Endothelial cell of umbilical vein (primary cell): ENCODE data around the gene PRX.

Experiments used
- CTCF ChIP-seq, 2 donors: IDR thresholded peaks; 1 replicate in 1 of 2; 2 replicates in 1 of 2; pipeline ENCODE4 v1.5.1; 2011; ENCODE audit warnings: low read length in 2 of 2, mild to moderate bottlenecking in 2 of 2, moderate library complexity in 2 of 2, control low read depth in 1 of 2, inconsistent platforms in 1 of 2, low read depth in 1 of 2; ENCODE audit not compliant: insufficient read depth in 1 of 2; ENCODE audit errors: extremely low read depth in 1 of 2
- EZH2 ChIP-seq: IDR thresholded peaks from 2 replicates; pipeline ENCODE4 v1.6.1; 2012; ENCODE audit warnings: borderline replicate concordance, low read depth, mild to moderate bottlenecking, moderate library complexity, low read length, inconsistent platforms; ENCODE audit not compliant: severe bottlenecking
- GATA2 ChIP-seq: IDR thresholded peaks from 2 replicates; pipeline ENCODE4 v1.7.0; 2011; ENCODE audit warnings: low read depth, mild to moderate bottlenecking, moderate library complexity, mixed read lengths, low read length; ENCODE audit not compliant: insufficient read length, insufficient read depth
- MAX ChIP-seq: IDR thresholded peaks from 2 replicates; pipeline ENCODE4 v1.6.1; 2011; ENCODE audit not compliant: insufficient read depth, insufficient read length

- TF ChIP-seq MAX: no peak
- no peak for TF ChIP-seq CTCF (IDR thresholded peaks at IDR 0.05; ENCODE audit: extremely low read depth in 1 of 2, insufficient read depth in 1 of 2, low read depth in 1 of 2, low read length in 2 of 2)
- no peak for TF ChIP-seq GATA2
- no peak for TF ChIP-seq EZH2
These were observed 31.0 kb upstream of the PRX start, which contains the start of gene SERTAD3 for GRCh38 chr19:40444000-40444824.
